NCI-H226 (cell line): Measurements from ENCODE around the gene ANKRD53.
"Not testable (repeated sequence)": the region's sequence is repeated elsewhere in the genome, so short reads cannot be mapped to it uniquely, and the experiment has no call there.

ENCODE experiments used
- DNase-seq: peaks from one replicate; pipeline ENCODE4 v3.0.0-alpha.2; 2015

ANKRD53 gene

GRCh38 chr2:71019989-71020388 lies 41.6 kb downstream of the ANKRD53 start:
- not testable (repeated sequence) for DNase-seq

GRCh38 chr2:71021394-71021793 lies 43.0 kb downstream of the ANKRD53 start:
- not testable (repeated sequence) for DNase-seq

GRCh38 chr2:71023553-71024243 lies 45.3 kb downstream of the ANKRD53 start:
- not testable (repeated sequence) for DNase-seq
